Left ventricle myocardium inferior (tissue), 1 donor: ENCODE measurements around the gene SLC8B1. TPM values are rescaled to one million over a fixed set of nuclear protein-coding genes. Genes with fewer than 3 reads are reported as not detected.
"Not testable (repeated sequence)": the region's sequence is repeated elsewhere in the genome, so short reads cannot be mapped to it uniquely, and the experiment has no call there.

Experiments
- DNase-seq: peaks from one replicate; pipeline ENCODE4 v3.0.0-alpha.2; 2020
- H3K27ac ChIP-seq: fragments of 200-600 bp; replicated peaks from 2 replicates; pipeline ENCODE4 v1.8.0; 2021
- H3K27me3 ChIP-seq: fragments of 200-600 bp; 2 replicates; pipeline ENCODE4 v1.8.0; 2021; ENCODE audit warnings: low read depth
- H3K36me3 ChIP-seq: fragments of 200-600 bp; 2 replicates; pipeline ENCODE4 v1.8.0; 2021
- H3K4me1 ChIP-seq: fragments of 200-600 bp; 2 replicates; pipeline ENCODE4 v1.8.0; 2021
- H3K4me3 ChIP-seq: fragments of 200-600 bp; 2 replicates; pipeline ENCODE4 v1.8.0; 2021; ENCODE audit warnings: mild to moderate bottlenecking, moderate library complexity
- H3K9me3 ChIP-seq: fragments of 200-600 bp; replicated peaks from 2 replicates; pipeline ENCODE4 v1.8.0; 2021
- CTCF ChIP-seq: fragments of 200-600 bp; IDR thresholded peaks from 2 replicates; pipeline ENCODE4 v1.8.0; 2021; ENCODE audit warnings: antibody characterized with exemption, mild to moderate bottlenecking, borderline replicate concordance
- intact Hi-C: fragments of 100-400 bp; cut with micrococcal nuclease; formaldehyde crosslinking; loops from one replicate; pipeline ENCODE4 v1.11.0; 2022
- total RNA-seq: library from RNA; stranded (reverse); fragmentation: NEBNext Ultra II Directional; extraction: Animal tissue kit (Norgen Biotek cat#: 25700); gene quantifications from one replicate; pipeline ENCODE4 v1.2.1, GENCODE V29; 2021
- donor health status: DM: no; HTN: yes; CAD: no; lungs with severe emphysema.

The SLC8B1 gene
- total RNA-seq, 1 donor from 2014 or later: 9.2 TPM

- DNase-seq: no peak
- Histone ChIP-seq H3K27me3 (no peaks in the 10 kb centered on the region), H3K36me3 (peaks cover 13% of the 10 kb centered on the region), H3K27ac (peak overlapping the region; percentile 8), H3K4me3 (no peak overlapping the region), H3K9me3 (no peaks in the 10 kb centered on the region), H3K4me1 (peaks cover 46% of the 10 kb centered on the region)
- intact Hi-C loops: no loop called here
- no peak for TF ChIP-seq CTCF
These were observed 26.9 kb upstream of the SLC8B1 start for GRCh38 chr12:113361574-113362370.

- peak overlapping the region; percentile 91 for H3K4me3 ChIP-seq
These were observed 25.2 kb upstream of the SLC8B1 start for GRCh38 chr12:113359939-113360748.

DNA sequence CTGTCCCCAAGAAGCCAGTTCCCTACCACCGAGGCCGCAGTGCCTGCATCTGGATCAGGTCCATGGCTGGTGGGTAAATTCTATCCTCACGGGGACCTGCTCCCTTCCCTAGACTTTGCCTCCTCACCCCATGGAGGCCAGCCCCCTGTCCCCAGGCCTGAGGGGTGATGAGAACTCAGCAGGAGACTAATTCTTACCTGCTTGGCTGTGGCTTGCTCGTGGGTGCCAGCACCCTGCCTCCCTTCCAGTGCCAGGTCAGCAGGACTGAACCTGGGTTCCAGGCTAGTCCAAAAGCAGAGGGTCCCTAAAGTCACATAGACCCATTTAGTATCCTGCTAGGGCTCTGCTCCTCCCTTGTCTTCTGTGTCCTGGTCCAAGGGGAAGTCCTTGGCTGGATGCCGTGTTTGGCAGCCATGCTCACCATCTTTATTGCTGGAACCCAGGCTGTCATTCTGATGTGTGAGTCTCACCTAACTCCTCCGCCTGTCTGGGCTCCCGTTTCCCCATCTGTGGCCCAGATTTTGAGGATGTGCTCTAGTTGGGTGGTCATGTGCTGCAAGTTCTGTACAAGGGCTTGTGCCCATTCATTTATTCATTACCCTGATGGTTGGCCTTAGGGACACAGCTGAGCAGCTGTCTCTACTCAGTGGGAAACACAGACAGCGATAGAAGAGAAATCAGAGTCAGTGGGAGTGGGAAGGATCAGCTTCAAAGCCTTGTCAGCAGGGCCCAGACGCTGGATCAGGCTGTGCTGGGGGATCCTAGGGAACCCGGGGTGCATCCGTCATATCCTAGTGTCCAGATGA lies 24.4 kb upstream of the SLC8B1 start:
- peak; percentile 70 for DNase-seq
- no peaks in the 10 kb centered on the region for H3K9me3 ChIP-seq
- intact Hi-C loops: no loop called here
- H3K4me3 ChIP-seq: peak overlapping the region; percentile 91
- H3K27ac ChIP-seq: peak overlapping the region; percentile 86
- TF ChIP-seq CTCF: no peak
- no peaks in the 10 kb centered on the region for H3K27me3 ChIP-seq
- H3K36me3 ChIP-seq: no peaks in the 10 kb centered on the region
- H3K4me1 ChIP-seq: peaks cover 34% of the 10 kb centered on the region

More at GRCh38 chr12:113359939-113360748, 25.2 kb upstream of the SLC8B1 start:
- no peak for TF ChIP-seq CTCF
- Histone ChIP-seq H3K9me3 (no peaks in the 10 kb centered on the region), H3K27me3 (no peaks in the 10 kb centered on the region), H3K36me3 (peaks cover 7% of the 10 kb centered on the region), H3K27ac (peak overlapping the region; percentile 86), H3K4me1 (peaks cover 34% of the 10 kb centered on the region)
- intact Hi-C loops: no loop called here
- peak; percentile 23 for DNase-seq

GRCh38 chr12:113358381-113359132 lies 23.6 kb upstream of the SLC8B1 start, which contains the start of gene PLBD2:
TSS of gene PLBD2 (plus strand) at chr12:113358587. CDS start at chr12:113358601, 14 bp downstream.
- intact Hi-C loops: no loop called here
- peak; percentile 95 for DNase-seq
- peak within 1 kb of the TSS; percentile 86 for H3K27ac ChIP-seq
- H3K4me1 ChIP-seq: peaks cover 34% of the 10 kb centered on the region
- no peaks in the 10 kb centered on the region for H3K9me3 ChIP-seq
- no peaks in the 10 kb centered on the region for H3K27me3 ChIP-seq
- no peaks in the 10 kb centered on the region for H3K36me3 ChIP-seq
- H3K4me3 ChIP-seq: peak within 1 kb of the TSS; percentile 91
- TF ChIP-seq CTCF: no peak

DNA sequence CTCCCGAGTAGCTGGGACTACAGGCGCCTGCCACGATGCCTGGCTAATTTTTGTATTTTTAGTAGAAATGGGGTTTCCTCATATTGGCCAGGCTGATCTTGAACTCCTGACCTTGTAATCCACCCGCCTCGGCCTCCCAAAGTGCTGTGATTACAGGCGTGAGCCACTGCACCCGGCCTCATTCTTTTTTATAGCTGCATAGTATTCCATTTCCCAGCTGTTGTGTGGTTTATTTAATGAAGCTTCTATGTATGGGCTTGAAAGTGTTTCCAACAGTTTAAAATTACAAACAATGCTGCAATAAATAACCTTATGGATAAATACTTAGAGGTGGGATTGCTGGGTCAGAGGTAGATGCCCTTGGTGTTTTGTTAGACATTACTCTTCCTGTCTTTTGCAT lies 19.3 kb upstream of the SLC8B1 start:
- peaks cover 13% of the 10 kb centered on the region for H3K4me1 ChIP-seq
- not testable (repeated sequence) for H3K36me3 ChIP-seq

More for the DNA sequence above, 19.3 kb upstream of the SLC8B1 start:
- intact Hi-C loops, H3K9me3 ChIP-seq, DNase-seq, H3K27me3 ChIP-seq, H3K27ac ChIP-seq, H3K4me3 ChIP-seq: not testable (repeated sequence)
